K562 (cell line): ENCODE data around the gene MDK. TPM values are rescaled to one million over a fixed set of nuclear protein-coding genes. Genes with fewer than 3 reads are reported as not detected.

ENCODE experiments used
- MGA ChIP-seq: fragments of 450-650 bp; IDR thresholded peaks from 2 replicates; pipeline ENCODE4 v1.6.1; 2016; ENCODE audit warnings: mild to moderate bottlenecking, moderate library complexity
- MTA1 ChIP-seq: fragments of 450-650 bp; IDR thresholded peaks from 2 replicates; pipeline ENCODE4 v1.6.1; 2017; ENCODE audit warnings: borderline replicate concordance
- SMAD1 ChIP-seq: fragments of 150-350 bp; IDR thresholded peaks from 2 replicates; pipeline ENCODE4 v1.6.1; 2014; ENCODE audit warnings: low read length, low read depth; ENCODE audit not compliant: partially characterized antibody
- ZNF583 ChIP-seq: fragments of 250-450 bp; sonication (Bioruptor Pico); IDR thresholded peaks from 2 replicates; pipeline ENCODE4 v1.4.0; 2020
- ZNF655 ChIP-seq: fragments of 250-450 bp; sonication (Bioruptor Pico); IDR thresholded peaks from 2 replicates; pipeline ENCODE4 v1.5.0; 2021
- ZNF764 ChIP-seq: fragments of 250-450 bp; sonication (Bioruptor Pico); IDR thresholded peaks from 2 replicates; pipeline ENCODE4 v1.4.0; 2020; ENCODE audit warnings: low read depth, mild to moderate bottlenecking, moderate library complexity
- polyA plus RNA-seq, 8 experiments: library from polyadenylated mRNA; depleted of rRNA in 4 of 8; stranded (reverse) in 5 of 8; unstranded in 3 of 8; fragments of >200 nt; fragmentation: Nextera tagmentation in 2 of 8; fragmentation: Illumina TruSeq in 1 of 8; extraction: Ambion mirVana in 2 of 8; extraction: Trizol in 1 of 8; gene quantifications; 2 replicates each; pipeline versions ENCODE4 v1.2.1 to v1.2.3, GENCODE V29; 2011 to 2014; ENCODE audit warnings: inconsistent platforms in 1 of 8, missing spikeins in 1 of 8
- total RNA-seq, 7 experiments: library from RNA; depleted of rRNA in 6 of 7; stranded (reverse); fragments of >200 nt in 6 of 7; fragmentation: Illumina TruSeq in 2 of 7; extraction: Trizol in 2 of 7; gene quantifications; 2 replicates each; pipeline versions ENCODE4 v1.2.1 to v1.2.3, GENCODE V29; 2011 to 2021; ENCODE audit warnings: low replicate concordance in 1 of 7
- TF ChIP-seq, protein P1 (sequence below): fragments of 200-800 bp; sonication (Bioruptor generic); IDR thresholded peaks from 2 replicates; pipeline ENCODE4 v1.6.1; 2017; ENCODE audit warnings: missing genetic modification characterization, missing compliant biosample characterization

Gene MDK
- total and polyA plus RNA-seq, 9 of the 15 experiments (the other 6 are each of a cell fraction or from before 2014, with no cell fraction given) = 20.7 to 700 (median 350) TPM

DNA sequence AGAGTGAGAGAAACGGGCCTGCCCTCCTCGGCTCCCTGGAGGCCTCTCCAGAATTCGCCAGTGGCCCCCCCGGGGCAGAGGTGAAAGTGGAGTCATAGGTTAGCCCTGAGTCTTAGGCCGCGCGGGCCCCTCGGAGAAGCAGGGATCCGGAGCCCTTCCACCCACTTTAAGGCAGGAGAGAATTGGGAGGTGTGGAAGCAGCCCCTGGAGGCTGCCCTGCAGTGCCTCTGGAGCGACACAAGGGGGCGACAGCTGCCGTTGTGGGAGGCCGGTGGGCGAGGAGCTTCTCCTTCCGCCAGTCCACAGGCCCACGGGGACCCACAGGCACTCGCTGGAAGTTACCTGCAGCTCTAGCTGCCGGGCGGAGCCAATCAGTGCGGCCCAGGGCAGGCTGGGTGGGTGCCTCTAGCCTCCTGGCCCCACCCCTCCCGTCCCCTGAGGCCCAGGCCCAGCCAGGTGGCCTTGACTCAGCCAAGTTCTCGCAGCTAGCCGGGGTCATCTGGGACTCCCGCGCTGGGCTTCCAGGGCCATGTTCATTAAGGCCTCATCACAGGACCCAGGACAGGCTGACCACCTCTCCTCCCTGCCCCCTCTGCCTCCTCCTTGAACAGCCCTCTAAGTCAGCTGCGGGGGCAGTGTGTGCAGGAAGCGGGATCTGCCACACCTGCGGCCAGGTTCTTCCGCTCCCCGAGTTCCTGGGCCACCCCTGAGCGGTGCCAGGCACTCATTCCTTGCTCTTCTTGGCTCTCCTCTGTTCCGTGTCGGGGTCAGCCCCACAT, 29.2 kb upstream of the MDK start (continued):
- no peak for TF ChIP-seq MGA
- TF ChIP-seq ZNF655 (CRISPR knock-in tag) = no peak
- TF ChIP-seq, protein P1, sequence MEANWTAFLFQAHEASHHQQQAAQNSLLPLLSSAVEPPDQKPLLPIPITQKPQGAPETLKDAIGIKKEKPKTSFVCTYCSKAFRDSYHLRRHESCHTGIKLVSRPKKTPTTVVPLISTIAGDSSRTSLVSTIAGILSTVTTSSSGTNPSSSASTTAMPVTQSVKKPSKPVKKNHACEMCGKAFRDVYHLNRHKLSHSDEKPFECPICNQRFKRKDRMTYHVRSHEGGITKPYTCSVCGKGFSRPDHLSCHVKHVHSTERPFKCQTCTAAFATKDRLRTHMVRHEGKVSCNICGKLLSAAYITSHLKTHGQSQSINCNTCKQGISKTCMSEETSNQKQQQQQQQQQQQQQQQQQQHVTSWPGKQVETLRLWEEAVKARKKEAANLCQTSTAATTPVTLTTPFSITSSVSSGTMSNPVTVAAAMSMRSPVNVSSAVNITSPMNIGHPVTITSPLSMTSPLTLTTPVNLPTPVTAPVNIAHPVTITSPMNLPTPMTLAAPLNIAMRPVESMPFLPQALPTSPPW = 0 out of 2 replicates have a peak, but pooled peaks have one; percentile 25
- peak; percentile 40 for TF ChIP-seq SMAD1
- TF ChIP-seq ZNF583 (CRISPR knock-in tag) = no peak
- TF ChIP-seq MTA1 = no peak
- no peak for TF ChIP-seq ZNF764 (CRISPR knock-in tag)
